ENCODE data around the gene NUSAP1. TPM values are rescaled to one million over a fixed set of nuclear protein-coding genes. Genes with fewer than 3 reads are reported as not detected.

Gene NUSAP1
- total RNA-seq, 1 experiment from 2014 or later: 158 TPM

- Histone ChIP-seq H2BK20ac (ENCODE audit: low read depth, low read length, poor library complexity, severe bottlenecking) (no peak overlapping the region), H4K91ac (ENCODE audit: insufficient read length, low read depth, low read length) (no peak overlapping the region), H2BK15ac (ENCODE audit: low read depth, low read length) (no peak overlapping the region), H4K8ac (replicated peaks; ENCODE audit: insufficient read length, low read depth, low read length) (no peak overlapping the region), H3K14ac (ENCODE audit: insufficient read depth, low read length) (no peak overlapping the region), H2BK120ac (ENCODE audit: low read depth, low read length, poor library complexity, severe bottlenecking) (no peak overlapping the region), H3K18ac (ENCODE audit: insufficient read length, low read depth, low read length) (no peak overlapping the region), H4K20me1 (ENCODE audit: control insufficient read depth, insufficient read depth, insufficient read length) (no peaks in the 10 kb centered on the region), H3K23me2 (ENCODE audit: insufficient read length, low read depth, low read length, poor library complexity, severe bottlenecking) (no peaks in the 10 kb centered on the region), H4K5ac (ENCODE audit: insufficient read length, low read depth, low read length) (no peak overlapping the region), H3T11ph (ENCODE audit: low read length) (no peak overlapping the region), H3K4ac (ENCODE audit: low read depth, low read length) (no peak overlapping the region), H3K23ac (ENCODE audit: insufficient read length, low read depth, low read length) (no peak overlapping the region), H2BK12ac (ENCODE audit: insufficient read length, low read depth, low read length) (no peak overlapping the region), H3K79me2 (ENCODE audit: insufficient read depth, low read length) (no peaks in the 10 kb centered on the region), H3K27me3 (ENCODE audit: insufficient read depth, low read length) (no peaks in the 10 kb centered on the region), H2AK5ac (ENCODE audit: insufficient read length, low read length) (no peak overlapping the region), H2AFZ (ENCODE audit: low read length) (no peak overlapping the region), H3K9me3 (ENCODE audit: control insufficient read depth, low read depth, low read length) (no peaks in the 10 kb centered on the region), H3K4me2 (ENCODE audit: insufficient read depth, insufficient read length, low read length) (no peak overlapping the region), H3K4me1 (ENCODE audit: insufficient read depth, low read length) (no peaks in the 10 kb centered on the region), H2BK5ac (ENCODE audit: insufficient read length, low read length) (no peak overlapping the region), H3K9ac (ENCODE audit: extremely low read depth, insufficient read length, low read length) (no peak overlapping the region), H3K56ac (ENCODE audit: insufficient read length, low read depth, low read length) (no peak overlapping the region), H3K27ac (ENCODE audit: insufficient read length, low read depth, low read length) (no peak overlapping the region), H3K79me1 (ENCODE audit: insufficient read depth, low read depth, low read length, poor library complexity, severe bottlenecking) (peaks cover 3% of the 10 kb centered on the region)
- no peak overlapping the region for H3K27ac Mint-ChIP-seq
- WGBS (ENCODE audit: extremely low coverage, insufficient read length, low lambda C conversion rate): no CpG with 5 or more reads among the region's 10 CpGs
- no peak overlapping the region for H3K4me3 Mint-ChIP-seq
- no peak for DNase-seq
- H3K36me3 Mint-ChIP-seq (ENCODE audit: insufficient read depth in 1 of 3, low read depth in 3 of 3): peaks cover 57 to 83% (median 73%) of the 10 kb centered on the region in 3 experiments
- H3K27me3 Mint-ChIP-seq (ENCODE audit: low read depth): no peaks in the 10 kb centered on the region
- no peaks in the 10 kb centered on the region for H3K4me1 Mint-ChIP-seq
- H3K9me3 Mint-ChIP-seq: no peaks in the 10 kb centered on the region
- TF ChIP-seq, protein P1, sequence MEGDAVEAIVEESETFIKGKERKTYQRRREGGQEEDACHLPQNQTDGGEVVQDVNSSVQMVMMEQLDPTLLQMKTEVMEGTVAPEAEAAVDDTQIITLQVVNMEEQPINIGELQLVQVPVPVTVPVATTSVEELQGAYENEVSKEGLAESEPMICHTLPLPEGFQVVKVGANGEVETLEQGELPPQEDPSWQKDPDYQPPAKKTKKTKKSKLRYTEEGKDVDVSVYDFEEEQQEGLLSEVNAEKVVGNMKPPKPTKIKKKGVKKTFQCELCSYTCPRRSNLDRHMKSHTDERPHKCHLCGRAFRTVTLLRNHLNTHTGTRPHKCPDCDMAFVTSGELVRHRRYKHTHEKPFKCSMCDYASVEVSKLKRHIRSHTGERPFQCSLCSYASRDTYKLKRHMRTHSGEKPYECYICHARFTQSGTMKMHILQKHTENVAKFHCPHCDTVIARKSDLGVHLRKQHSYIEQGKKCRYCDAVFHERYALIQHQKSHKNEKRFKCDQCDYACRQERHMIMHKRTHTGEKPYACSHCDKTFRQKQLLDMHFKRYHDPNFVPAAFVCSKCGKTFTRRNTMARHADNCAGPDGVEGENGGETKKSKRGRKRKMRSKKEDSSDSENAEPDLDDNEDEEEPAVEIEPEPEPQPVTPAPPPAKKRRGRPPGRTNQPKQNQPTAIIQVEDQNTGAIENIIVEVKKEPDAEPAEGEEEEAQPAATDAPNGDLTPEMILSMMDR (conservative IDR thresholded peaks at IDR 0.05): no peak
Measured at GRCh38 chr15:41350057-41350717, 17.5 kb downstream of the NUSAP1 start.
